GM18861 (cell line): Measurements from ENCODE around the gene DCTD.

Source experiments
- ATAC-seq: cut with Tn5 transposase; IDR thresholded peaks from one replicate; pipeline ENCODE4 v1.9.1; 2021; ENCODE audit not compliant: unreplicated experiment

Gene DCTD

GRCh38 chr4:182874304-182874751 lies 42.9 kb downstream of the DCTD start:
- peak; percentile 61 for ATAC-seq

GRCh38 chr4:182873726-182874125 lies 43.5 kb downstream of the DCTD start:
- ATAC-seq = no peak

- ATAC-seq = no peak
These were observed 43.9 kb downstream of the DCTD start for GRCh38 chr4:182873289-182873688.

GRCh38 chr4:182872886-182873285 lies 44.3 kb downstream of the DCTD start:
- no peak for ATAC-seq

- no peak for ATAC-seq
These were observed 45.6 kb downstream of the DCTD start for GRCh38 chr4:182871616-182872015.

GRCh38 chr4:182869697-182870096 lies 47.5 kb downstream of the DCTD start:
- no peak for ATAC-seq

- ATAC-seq = no peak
These were observed 50.4 kb downstream of the DCTD start for GRCh38 chr4:182866746-182867145.

GRCh38 chr4:182863501-182863900 lies 53.7 kb downstream of the DCTD start:
- no peak for ATAC-seq

- no peak for ATAC-seq
These were observed 54.3 kb downstream of the DCTD start for GRCh38 chr4:182862921-182863320.

- ATAC-seq = no peak
These were observed 54.9 kb downstream of the DCTD start for GRCh38 chr4:182862141-182862875.

- ATAC-seq = no peak
These were observed 55.8 kb downstream of the DCTD start for GRCh38 chr4:182861346-182861745.

- no peak for ATAC-seq
These were observed 57.5 kb downstream of the DCTD start for GRCh38 chr4:182859730-182860129.

- no peak for ATAC-seq
These were observed 58.5 kb downstream of the DCTD start for GRCh38 chr4:182858711-182859110.

- no peak for ATAC-seq
These were observed 60.3 kb downstream of the DCTD start for GRCh38 chr4:182856862-182857261.

- no peak for ATAC-seq
These were observed 61.3 kb downstream of the DCTD start for GRCh38 chr4:182855877-182856276.

- ATAC-seq = no peak
These were observed 61.9 kb downstream of the DCTD start for GRCh38 chr4:182855312-182855711.

- ATAC-seq = no peak
These were observed 62.7 kb downstream of the DCTD start for GRCh38 chr4:182854466-182854865.

- ATAC-seq = no peak
These were observed 63.4 kb downstream of the DCTD start for GRCh38 chr4:182853731-182854330.

- no peak for ATAC-seq
These were observed 68.5 kb downstream of the DCTD start for GRCh38 chr4:182848685-182849084.

GRCh38 chr4:182847576-182848450 lies 69.4 kb downstream of the DCTD start:
- no peak for ATAC-seq

- ATAC-seq = no peak
These were observed 71.2 kb downstream of the DCTD start for GRCh38 chr4:182846036-182846435.

- no peak for ATAC-seq
These were observed 71.6 kb downstream of the DCTD start for GRCh38 chr4:182845618-182846017.
